ENCODE data around the gene ESYT1.
A peak's percentile ranks its signal among the peaks of the same experiment; 100 is the strongest.

ESYT1 gene

GRCh38 chr12:56081393-56082347 is 46.4 kb upstream of the ESYT1 start:
- H3K9ac ChIP-seq (ENCODE audit: insufficient read length, low read depth) = peak overlapping the region; percentile 98
- DNase-seq (ENCODE audit: low read depth, low spot score) = no peak
- peaks cover 10% of the 10 kb centered on the region for H3K4me1 ChIP-seq (ENCODE audit: insufficient read depth, insufficient read length)
- H3K36me3 ChIP-seq (ENCODE audit: insufficient read depth, insufficient read length, low read length) = peaks cover 9% of the 10 kb centered on the region
- H3K4me3 ChIP-seq (ENCODE audit: insufficient read length, low read depth) = peak overlapping the region; percentile 91
- TF ChIP-seq ZNF274 (IDR thresholded peaks at IDR 0.05; ENCODE audit: low read depth, low read length) = no peak
- TF ChIP-seq SUZ12 (IDR thresholded peaks at IDR 0.05; ENCODE audit: extremely low read depth, insufficient read depth, insufficient read length) = no peak
- TF ChIP-seq YY1 (IDR thresholded peaks at IDR 0.05; ENCODE audit: insufficient read depth, insufficient read length) = no peak
- H3K27me3 ChIP-seq (ENCODE audit: insufficient read depth, insufficient read length) = no peaks in the 10 kb centered on the region
- H3K9me3 ChIP-seq (ENCODE audit: insufficient read depth, low read length) = peaks cover 5% of the 10 kb centered on the region; the same call in 1 of the 2 replicates

- no peak overlapping the region for H3K4me3 ChIP-seq (ENCODE audit: insufficient read length, low read depth)
- no peak for TF ChIP-seq YY1 (IDR thresholded peaks at IDR 0.05; ENCODE audit: insufficient read depth, insufficient read length)
- no peak for TF ChIP-seq SUZ12 (IDR thresholded peaks at IDR 0.05; ENCODE audit: extremely low read depth, insufficient read depth, insufficient read length)
- no peak for TF ChIP-seq ZNF274 (IDR thresholded peaks at IDR 0.05; ENCODE audit: low read depth, low read length)
- no peak overlapping the region for H3K9ac ChIP-seq (ENCODE audit: insufficient read length, low read depth)
- H3K27me3 ChIP-seq (ENCODE audit: insufficient read depth, insufficient read length) = no peaks in the 10 kb centered on the region
- peaks cover 10% of the 10 kb centered on the region for H3K36me3 ChIP-seq (ENCODE audit: insufficient read depth, insufficient read length, low read length)
- no peaks in the 10 kb centered on the region; the same call in 1 of the 2 replicates for H3K9me3 ChIP-seq (ENCODE audit: insufficient read depth, low read length)
- peaks cover 13% of the 10 kb centered on the region for H3K4me1 ChIP-seq (ENCODE audit: insufficient read depth, insufficient read length)
- no peak for DNase-seq (ENCODE audit: low read depth, low spot score)
Measured at GRCh38 chr12:56082382-56082781, 45.7 kb upstream of the ESYT1 start.

GRCh38 chr12:56082967-56083366 is 45.1 kb upstream of the ESYT1 start:
- Histone ChIP-seq H3K9ac (ENCODE audit: insufficient read length, low read depth) (no peak overlapping the region), H3K27me3 (ENCODE audit: insufficient read depth, insufficient read length) (no peaks in the 10 kb centered on the region)
- no peak for TF ChIP-seq ZNF274 (IDR thresholded peaks at IDR 0.05; ENCODE audit: low read depth, low read length)
- no peak for TF ChIP-seq SUZ12 (IDR thresholded peaks at IDR 0.05; ENCODE audit: extremely low read depth, insufficient read depth, insufficient read length)
- no peak for TF ChIP-seq YY1 (IDR thresholded peaks at IDR 0.05; ENCODE audit: insufficient read depth, insufficient read length)

DNA sequence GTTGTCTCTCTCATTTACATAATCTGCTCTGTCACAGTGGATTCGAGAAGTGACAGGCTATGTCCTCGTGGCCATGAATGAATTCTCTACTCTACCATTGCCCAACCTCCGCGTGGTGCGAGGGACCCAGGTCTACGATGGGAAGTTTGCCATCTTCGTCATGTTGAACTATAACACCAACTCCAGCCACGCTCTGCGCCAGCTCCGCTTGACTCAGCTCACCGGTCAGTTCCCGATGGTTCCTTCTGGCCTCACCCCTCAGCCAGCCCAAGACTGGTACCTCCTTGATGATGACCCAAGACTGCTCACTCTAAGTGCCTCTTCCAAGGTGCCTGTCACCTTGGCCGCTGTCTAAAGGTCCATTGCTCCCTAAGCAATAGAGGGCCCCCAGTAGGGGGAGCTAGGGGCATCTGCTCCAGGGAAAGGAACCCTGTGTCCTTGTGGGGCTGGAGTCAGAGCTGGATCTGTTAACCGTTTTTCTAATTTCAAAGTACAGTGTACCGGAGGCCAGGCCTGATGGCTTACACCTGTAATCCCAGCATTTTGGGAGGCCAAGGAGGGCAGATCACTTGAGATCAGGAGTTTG is 43.0 kb upstream of the ESYT1 start:
- no peaks in the 10 kb centered on the region for H3K27me3 ChIP-seq (ENCODE audit: insufficient read depth, insufficient read length)
- peaks cover 13% of the 10 kb centered on the region for H3K4me1 ChIP-seq (ENCODE audit: insufficient read depth, insufficient read length)
- peaks cover 22% of the 10 kb centered on the region for H3K36me3 ChIP-seq (ENCODE audit: insufficient read depth, insufficient read length, low read length)
- H3K9me3 ChIP-seq (ENCODE audit: insufficient read depth, low read length) = no peaks in the 10 kb centered on the region
- no peak for DNase-seq (ENCODE audit: low read depth, low spot score)
- TF ChIP-seq SUZ12 (IDR thresholded peaks at IDR 0.05; ENCODE audit: extremely low read depth, insufficient read depth, insufficient read length) (no peak), ZNF274 (IDR thresholded peaks at IDR 0.05; ENCODE audit: low read depth, low read length) (no peak), YY1 (IDR thresholded peaks at IDR 0.05; ENCODE audit: insufficient read depth, insufficient read length) (no peak)
- H3K9ac ChIP-seq (ENCODE audit: insufficient read length, low read depth) = no peak overlapping the region
- no peak overlapping the region for H3K4me3 ChIP-seq (ENCODE audit: insufficient read length, low read depth)

More at GRCh38 chr12:56082967-56083366, 45.1 kb upstream of the ESYT1 start:
- Histone ChIP-seq H3K4me3 (ENCODE audit: insufficient read length, low read depth) (no peak overlapping the region), H3K36me3 (ENCODE audit: insufficient read depth, insufficient read length, low read length) (peaks cover 16% of the 10 kb centered on the region), H3K9me3 (ENCODE audit: insufficient read depth, low read length) (no peaks in the 10 kb centered on the region; the same call in 1 of the 2 replicates), H3K4me1 (ENCODE audit: insufficient read depth, insufficient read length) (peaks cover 13% of the 10 kb centered on the region)
- no peak for DNase-seq (ENCODE audit: low read depth, low spot score)

DNA sequence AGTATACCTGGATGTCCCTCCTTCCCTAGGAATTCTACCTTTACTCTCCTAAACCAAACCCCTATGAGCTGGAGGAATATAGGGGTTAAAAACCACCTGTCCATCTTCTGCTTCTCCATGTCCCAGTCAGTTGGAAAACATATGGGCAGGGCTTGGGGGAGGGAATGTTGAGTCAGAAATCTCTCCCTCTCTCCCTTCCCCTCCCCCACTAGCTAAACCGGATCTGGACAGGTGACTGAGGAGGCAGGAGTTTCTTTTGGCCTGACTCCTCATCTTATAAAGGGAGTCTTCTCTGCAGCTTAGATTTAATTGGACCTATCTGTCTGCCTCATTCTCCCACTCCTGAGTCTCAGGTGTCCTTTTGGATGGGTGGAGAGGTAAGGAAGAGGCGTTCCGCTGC is 42.0 kb upstream of the ESYT1 start:
- H3K9ac ChIP-seq (ENCODE audit: insufficient read length, low read depth) = no peak overlapping the region

GRCh38 chr12:56086608-56087007 is 41.5 kb upstream of the ESYT1 start:
- no peaks in the 10 kb centered on the region for H3K27me3 ChIP-seq (ENCODE audit: insufficient read depth, insufficient read length)
- TF ChIP-seq YY1 (IDR thresholded peaks at IDR 0.05; ENCODE audit: insufficient read depth, insufficient read length) (no peak), ZNF274 (IDR thresholded peaks at IDR 0.05; ENCODE audit: low read depth, low read length) (no peak), SUZ12 (IDR thresholded peaks at IDR 0.05; ENCODE audit: extremely low read depth, insufficient read depth, insufficient read length) (no peak)
- no peak overlapping the region for H3K9ac ChIP-seq (ENCODE audit: insufficient read length, low read depth)
- no peak overlapping the region for H3K4me3 ChIP-seq (ENCODE audit: insufficient read length, low read depth)
- H3K36me3 ChIP-seq (ENCODE audit: insufficient read depth, insufficient read length, low read length) = peaks cover 24% of the 10 kb centered on the region
- H3K4me1 ChIP-seq (ENCODE audit: insufficient read depth, insufficient read length) = peaks cover 7% of the 10 kb centered on the region
- H3K9me3 ChIP-seq (ENCODE audit: insufficient read depth, low read length) = no peaks in the 10 kb centered on the region
- DNase-seq (ENCODE audit: low read depth, low spot score) = no peak

More for the DNA sequence above, 42.0 kb upstream of the ESYT1 start:
- Histone ChIP-seq H3K9me3 (ENCODE audit: insufficient read depth, low read length) (no peaks in the 10 kb centered on the region), H3K4me1 (ENCODE audit: insufficient read depth, insufficient read length) (peaks cover 11% of the 10 kb centered on the region), H3K36me3 (ENCODE audit: insufficient read depth, insufficient read length, low read length) (peaks cover 24% of the 10 kb centered on the region), H3K27me3 (ENCODE audit: insufficient read depth, insufficient read length) (no peaks in the 10 kb centered on the region), H3K4me3 (ENCODE audit: insufficient read length, low read depth) (no peak overlapping the region)
- no peak for DNase-seq (ENCODE audit: low read depth, low spot score)
- TF ChIP-seq SUZ12 (IDR thresholded peaks at IDR 0.05; ENCODE audit: extremely low read depth, insufficient read depth, insufficient read length) (no peak), ZNF274 (IDR thresholded peaks at IDR 0.05; ENCODE audit: low read depth, low read length) (no peak), YY1 (IDR thresholded peaks at IDR 0.05; ENCODE audit: insufficient read depth, insufficient read length) (no peak)

DNA sequence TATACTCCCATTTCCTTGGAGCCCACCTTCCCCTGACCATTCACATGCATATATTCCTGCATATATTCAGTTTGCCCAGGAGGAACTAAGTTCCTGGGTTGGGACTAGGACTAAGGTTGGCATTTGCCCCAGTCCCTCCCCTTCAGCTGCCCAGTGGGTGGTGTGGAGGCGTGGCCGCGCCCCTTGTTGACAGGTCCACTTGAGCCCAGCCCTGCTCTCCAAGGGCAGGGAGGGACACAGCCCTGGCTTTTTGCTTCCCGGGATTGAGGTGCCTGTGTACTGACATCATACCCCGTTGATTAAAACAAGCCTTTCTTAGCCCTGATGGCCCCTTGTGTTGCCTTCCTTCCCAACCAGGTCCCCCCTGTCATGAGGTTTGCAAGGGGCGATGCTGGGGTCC is 40.8 kb upstream of the ESYT1 start:
- DNase-seq (ENCODE audit: low read depth, low spot score) = no peak
- H3K9ac ChIP-seq (ENCODE audit: insufficient read length, low read depth) = no peak overlapping the region
- H3K4me3 ChIP-seq (ENCODE audit: insufficient read length, low read depth) = no peak overlapping the region
- no peaks in the 10 kb centered on the region for H3K9me3 ChIP-seq (ENCODE audit: insufficient read depth, low read length)
- TF ChIP-seq ZNF274 (IDR thresholded peaks at IDR 0.05; ENCODE audit: low read depth, low read length) (no peak), YY1 (IDR thresholded peaks at IDR 0.05; ENCODE audit: insufficient read depth, insufficient read length) (no peak), SUZ12 (IDR thresholded peaks at IDR 0.05; ENCODE audit: extremely low read depth, insufficient read depth, insufficient read length) (no peak)
- peaks cover 3% of the 10 kb centered on the region for H3K4me1 ChIP-seq (ENCODE audit: insufficient read depth, insufficient read length)
- peaks cover 24% of the 10 kb centered on the region for H3K36me3 ChIP-seq (ENCODE audit: insufficient read depth, insufficient read length, low read length)
- H3K27me3 ChIP-seq (ENCODE audit: insufficient read depth, insufficient read length) = no peaks in the 10 kb centered on the region

Data from NT2/D1 (cell line).